Panc1 (cell line): ENCODE measurements around the gene ABHD12.

Experiments used
- POLR2AphosphoS5 ChIP-seq: IDR thresholded peaks from 2 replicates; pipeline ENCODE4 v1.6.1; 2012; ENCODE audit warnings: mild to moderate bottlenecking, low read depth, low read length, moderate library complexity
- TF ChIP-seq, protein P1 (sequence below): fragments of 450-650 bp; IDR thresholded peaks from 2 replicates; pipeline ENCODE4 v1.5.1; 2017; ENCODE audit warnings: mild to moderate bottlenecking
- TF ChIP-seq, protein P2 (sequence below), 2 experiments: IDR thresholded peaks; 2 replicates each; pipeline ENCODE4 v1.6.1; 2011 to 2012; ENCODE audit warnings: low read depth in 2 of 2, control low read depth in 1 of 2, low read length in 1 of 2, mild to moderate bottlenecking in 1 of 2, moderate library complexity in 1 of 2; ENCODE audit not compliant: insufficient read depth in 1 of 2

- TF ChIP-seq, protein P1, sequence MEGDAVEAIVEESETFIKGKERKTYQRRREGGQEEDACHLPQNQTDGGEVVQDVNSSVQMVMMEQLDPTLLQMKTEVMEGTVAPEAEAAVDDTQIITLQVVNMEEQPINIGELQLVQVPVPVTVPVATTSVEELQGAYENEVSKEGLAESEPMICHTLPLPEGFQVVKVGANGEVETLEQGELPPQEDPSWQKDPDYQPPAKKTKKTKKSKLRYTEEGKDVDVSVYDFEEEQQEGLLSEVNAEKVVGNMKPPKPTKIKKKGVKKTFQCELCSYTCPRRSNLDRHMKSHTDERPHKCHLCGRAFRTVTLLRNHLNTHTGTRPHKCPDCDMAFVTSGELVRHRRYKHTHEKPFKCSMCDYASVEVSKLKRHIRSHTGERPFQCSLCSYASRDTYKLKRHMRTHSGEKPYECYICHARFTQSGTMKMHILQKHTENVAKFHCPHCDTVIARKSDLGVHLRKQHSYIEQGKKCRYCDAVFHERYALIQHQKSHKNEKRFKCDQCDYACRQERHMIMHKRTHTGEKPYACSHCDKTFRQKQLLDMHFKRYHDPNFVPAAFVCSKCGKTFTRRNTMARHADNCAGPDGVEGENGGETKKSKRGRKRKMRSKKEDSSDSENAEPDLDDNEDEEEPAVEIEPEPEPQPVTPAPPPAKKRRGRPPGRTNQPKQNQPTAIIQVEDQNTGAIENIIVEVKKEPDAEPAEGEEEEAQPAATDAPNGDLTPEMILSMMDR = no peak
- TF ChIP-seq, protein P2, sequence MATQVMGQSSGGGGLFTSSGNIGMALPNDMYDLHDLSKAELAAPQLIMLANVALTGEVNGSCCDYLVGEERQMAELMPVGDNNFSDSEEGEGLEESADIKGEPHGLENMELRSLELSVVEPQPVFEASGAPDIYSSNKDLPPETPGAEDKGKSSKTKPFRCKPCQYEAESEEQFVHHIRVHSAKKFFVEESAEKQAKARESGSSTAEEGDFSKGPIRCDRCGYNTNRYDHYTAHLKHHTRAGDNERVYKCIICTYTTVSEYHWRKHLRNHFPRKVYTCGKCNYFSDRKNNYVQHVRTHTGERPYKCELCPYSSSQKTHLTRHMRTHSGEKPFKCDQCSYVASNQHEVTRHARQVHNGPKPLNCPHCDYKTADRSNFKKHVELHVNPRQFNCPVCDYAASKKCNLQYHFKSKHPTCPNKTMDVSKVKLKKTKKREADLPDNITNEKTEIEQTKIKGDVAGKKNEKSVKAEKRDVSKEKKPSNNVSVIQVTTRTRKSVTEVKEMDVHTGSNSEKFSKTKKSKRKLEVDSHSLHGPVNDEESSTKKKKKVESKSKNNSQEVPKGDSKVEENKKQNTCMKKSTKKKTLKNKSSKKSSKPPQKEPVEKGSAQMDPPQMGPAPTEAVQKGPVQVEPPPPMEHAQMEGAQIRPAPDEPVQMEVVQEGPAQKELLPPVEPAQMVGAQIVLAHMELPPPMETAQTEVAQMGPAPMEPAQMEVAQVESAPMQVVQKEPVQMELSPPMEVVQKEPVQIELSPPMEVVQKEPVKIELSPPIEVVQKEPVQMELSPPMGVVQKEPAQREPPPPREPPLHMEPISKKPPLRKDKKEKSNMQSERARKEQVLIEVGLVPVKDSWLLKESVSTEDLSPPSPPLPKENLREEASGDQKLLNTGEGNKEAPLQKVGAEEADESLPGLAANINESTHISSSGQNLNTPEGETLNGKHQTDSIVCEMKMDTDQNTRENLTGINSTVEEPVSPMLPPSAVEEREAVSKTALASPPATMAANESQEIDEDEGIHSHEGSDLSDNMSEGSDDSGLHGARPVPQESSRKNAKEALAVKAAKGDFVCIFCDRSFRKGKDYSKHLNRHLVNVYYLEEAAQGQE (IDR thresholded peaks at IDR 0.05; ENCODE audit: insufficient read depth in 1 of 2, low read depth in 2 of 2, low read length in 1 of 2) = no peak
- no peak for TF ChIP-seq POLR2AphosphoS5
These were observed 86.5 kb downstream of the ABHD12 start for GRCh38 chr20:25304025-25304549.
